Measurements from ENCODE around the gene SYNC. TPM values are rescaled to one million over a fixed set of nuclear protein-coding genes. Genes with fewer than 3 reads are reported as not detected.

Gene SYNC
- 9.3 TPM for total RNA-seq

DNA sequence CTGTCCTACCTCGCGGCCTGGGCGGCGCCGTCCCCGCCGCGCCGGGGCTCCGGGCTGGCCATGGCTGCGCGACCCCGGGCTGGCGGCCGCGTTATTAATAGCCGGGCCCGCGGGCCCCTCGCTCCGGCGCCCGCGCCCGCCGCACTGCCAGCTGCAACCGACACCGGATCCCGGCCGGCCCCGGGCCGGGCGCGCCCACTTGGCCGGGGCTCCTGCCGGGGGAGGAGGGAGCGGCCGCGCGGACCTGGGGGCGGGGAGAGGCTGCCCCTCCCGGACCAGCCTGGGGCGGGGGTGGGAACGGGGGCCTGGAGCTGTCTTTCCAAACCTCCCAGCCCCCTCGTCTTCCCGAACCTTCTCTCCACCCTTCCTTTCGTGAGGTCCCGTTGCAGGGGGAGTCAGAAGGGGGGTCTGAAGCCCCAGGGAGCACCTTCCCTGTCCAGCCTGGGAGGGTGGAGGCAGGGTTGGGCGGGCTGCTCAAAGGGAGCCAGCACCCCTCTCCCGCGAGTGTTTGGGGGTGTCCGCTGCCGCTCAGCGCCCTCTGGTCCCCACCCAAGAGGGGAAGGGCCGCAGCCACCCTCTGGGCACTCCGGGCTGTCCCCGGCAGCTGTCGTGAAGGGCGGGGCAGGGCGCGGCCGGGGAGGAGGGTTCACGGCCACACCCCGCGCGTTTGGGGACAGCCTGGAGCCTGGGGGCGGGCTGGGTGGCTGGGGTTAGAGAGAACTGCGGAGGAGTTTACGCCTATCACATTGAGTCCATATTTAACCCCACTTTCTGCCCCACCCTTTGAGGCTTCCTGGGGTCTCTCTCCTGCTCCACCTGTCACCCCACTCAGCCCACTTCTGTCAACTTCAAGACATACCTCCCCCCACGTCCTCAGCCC, at the start of gene SYNC:
Gene SYNC (minus strand): TSS at position 172 of the 880 bp plus-strand sequence. CDS start 110 bp downstream, at position 62.
- no peak for DNase-seq

DNA sequence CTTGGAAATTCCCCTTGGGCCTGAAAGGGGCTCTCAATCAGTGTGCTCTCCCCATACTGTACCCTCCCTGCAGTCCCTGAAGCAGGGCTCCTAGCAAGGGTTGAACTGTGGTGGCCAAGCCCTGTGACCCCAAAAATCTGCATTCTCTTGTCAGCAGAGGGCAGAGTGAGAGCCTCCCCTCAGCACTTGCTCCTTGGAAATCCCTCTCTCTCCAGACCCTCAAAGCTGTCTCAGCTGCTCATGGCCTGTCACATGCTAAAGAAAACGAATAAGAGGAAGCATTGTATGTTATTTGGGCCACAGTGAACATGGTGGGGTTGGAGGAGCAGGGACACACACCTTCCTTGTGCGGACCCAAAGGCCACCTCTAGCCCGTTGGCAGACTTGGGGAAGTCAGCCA, 47.2 kb upstream of the SYNC start:
- DNase-seq = no peak

DNA sequence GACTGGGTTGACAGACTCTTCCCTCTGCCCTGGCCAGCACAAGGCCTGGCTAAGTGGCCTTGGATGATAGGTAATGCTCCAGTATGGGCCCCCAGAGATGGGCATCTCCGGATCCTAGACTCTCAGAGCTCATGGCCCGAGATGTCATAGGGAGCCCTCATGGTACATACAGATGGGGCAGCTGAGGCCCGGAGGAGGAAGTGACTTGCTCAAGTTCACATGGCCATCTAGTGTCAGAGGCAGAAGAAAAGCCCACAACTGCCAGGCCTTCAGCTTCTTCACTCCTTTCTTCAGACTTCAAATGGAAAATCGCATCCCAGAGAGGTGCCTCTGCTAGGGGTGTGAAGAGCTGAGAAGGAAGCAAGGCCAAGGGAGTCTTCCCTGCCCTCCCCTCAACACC, 46.8 kb upstream of the SYNC start:
- DNase-seq = no peak

DNA sequence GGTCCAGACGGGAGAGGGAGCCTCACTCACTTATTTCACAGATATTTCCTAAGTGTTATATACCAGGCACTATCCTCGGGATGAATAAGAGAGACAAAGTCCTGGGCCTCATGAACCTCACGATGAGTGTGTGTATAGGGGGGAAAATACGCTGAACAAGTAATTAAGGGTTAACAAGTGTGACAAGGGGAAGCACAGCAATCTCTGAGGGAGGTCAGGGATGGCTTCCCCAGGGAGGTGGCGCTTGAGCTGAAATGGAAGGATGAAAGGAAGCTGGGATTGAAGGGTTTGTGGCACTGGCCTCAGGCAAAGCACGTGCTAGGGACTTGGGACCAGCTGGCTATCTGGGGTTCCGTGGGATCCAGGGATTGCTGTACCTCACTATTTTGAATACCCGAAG, 46.4 kb upstream of the SYNC start:
- DNase-seq = no peak

DNA sequence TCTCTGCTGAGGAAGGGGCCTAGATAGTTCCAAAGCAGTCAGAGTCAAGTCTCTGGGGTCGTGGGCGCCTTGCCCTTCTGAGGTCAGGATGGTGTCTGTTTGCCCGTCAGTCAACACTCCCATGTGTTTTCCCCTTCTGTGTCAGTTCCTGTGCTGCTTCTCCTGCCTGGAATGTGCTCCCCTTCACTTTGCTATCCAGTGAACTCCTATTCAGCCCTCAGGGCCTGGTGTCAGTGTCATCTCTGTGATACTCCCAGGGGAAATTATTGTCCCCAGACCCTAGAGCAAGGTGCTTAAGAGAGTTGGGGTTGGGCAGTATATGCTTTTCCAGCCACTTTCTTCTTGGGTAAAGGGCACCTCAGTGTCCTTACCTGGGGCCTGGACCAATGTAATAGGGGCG, 45.8 kb upstream of the SYNC start:
- no peak for DNase-seq

DNA sequence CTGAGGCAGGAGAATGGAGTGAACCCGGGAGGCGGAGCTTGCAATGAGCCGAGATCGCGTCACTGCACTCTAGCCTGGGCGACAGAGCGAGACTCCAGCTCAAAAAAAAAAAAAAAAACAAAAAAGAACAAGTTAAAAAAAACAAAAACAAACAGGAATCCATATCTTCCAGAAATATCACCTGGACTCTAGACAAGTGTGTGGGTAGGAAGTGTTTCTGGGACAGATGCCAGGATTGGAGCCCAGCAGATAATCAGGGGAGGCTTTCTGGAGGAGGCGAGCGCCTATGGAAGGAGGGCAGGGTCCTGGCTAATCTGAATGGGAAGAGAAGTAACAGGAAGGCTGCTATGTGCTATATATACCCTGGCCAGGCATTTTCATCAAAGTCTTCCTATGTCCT, 43.6 kb upstream of the SYNC start:
- no peak for DNase-seq

DNA sequence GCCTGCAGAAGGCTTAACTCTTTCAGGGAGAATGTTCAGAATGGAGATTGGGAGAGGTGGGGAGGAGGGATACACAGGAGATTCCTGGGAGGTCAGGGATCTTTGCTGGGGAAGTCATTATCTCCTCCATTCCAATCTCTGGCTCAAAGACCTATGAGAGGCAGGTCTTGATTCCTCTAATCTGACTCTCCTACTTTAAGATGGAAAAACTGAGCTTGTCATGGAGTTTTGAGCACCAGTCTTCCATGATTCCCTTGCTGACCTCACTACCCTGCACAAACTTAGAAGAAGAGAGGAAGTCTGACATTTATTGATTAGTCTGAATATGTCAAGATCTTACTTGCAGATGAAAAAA, 41.5 kb upstream of the SYNC start:
- no peak for DNase-seq

DNA sequence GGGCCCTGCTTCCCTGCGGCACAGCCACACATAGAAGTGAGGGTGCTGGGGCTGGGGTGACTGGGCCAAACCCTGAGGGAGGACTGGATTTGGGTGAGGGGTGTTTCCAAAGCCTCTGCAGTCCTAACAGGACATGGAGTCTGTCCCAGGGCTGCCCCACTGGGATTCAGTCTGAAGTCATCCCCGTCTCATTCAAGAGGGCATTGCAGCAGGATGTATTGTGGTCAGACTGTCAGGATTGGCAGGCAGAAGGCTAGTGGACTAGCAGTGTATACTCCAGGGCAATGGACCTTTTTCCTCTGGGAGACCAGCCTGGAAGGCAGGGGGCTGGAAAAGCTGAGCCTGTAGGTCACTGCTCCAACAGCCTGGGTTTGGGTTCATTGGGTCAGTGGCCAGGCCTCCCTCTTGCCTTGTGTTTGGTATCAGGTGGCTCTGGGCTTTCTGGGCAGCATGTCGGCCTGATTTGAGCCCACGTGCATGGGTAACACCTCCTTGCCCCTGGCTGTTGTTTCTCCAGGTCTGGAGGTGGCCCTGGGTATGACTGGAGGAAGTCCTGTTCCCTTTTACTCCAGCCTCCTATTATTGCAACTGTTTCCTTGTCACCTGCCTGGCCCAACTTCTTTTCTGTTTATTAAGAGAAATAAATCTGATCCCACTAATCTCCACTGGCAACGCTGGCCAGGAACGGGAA, 41.0 kb upstream of the SYNC start:
- no peak for DNase-seq

DNA sequence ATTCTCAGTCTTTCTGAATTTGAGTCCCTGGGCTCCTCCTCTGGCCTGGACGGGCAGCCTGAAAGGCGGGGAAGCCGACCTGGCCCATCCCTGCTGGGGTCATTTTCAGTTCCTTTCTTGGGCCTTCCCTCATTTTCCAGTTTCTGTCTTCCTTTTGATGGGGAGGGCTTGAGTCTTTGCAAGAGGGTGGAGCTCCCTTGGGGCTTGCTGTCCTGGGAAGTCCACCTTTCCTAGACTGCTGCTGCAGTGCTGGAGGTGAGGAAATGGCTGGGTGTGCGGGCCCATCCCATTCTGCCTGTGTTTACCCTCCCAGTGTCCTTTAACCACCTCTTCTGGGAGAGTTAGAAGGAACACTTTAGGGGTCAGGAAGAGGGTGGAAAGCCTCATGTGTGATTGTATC, 40.4 kb upstream of the SYNC start:
- no peak for DNase-seq

DNA sequence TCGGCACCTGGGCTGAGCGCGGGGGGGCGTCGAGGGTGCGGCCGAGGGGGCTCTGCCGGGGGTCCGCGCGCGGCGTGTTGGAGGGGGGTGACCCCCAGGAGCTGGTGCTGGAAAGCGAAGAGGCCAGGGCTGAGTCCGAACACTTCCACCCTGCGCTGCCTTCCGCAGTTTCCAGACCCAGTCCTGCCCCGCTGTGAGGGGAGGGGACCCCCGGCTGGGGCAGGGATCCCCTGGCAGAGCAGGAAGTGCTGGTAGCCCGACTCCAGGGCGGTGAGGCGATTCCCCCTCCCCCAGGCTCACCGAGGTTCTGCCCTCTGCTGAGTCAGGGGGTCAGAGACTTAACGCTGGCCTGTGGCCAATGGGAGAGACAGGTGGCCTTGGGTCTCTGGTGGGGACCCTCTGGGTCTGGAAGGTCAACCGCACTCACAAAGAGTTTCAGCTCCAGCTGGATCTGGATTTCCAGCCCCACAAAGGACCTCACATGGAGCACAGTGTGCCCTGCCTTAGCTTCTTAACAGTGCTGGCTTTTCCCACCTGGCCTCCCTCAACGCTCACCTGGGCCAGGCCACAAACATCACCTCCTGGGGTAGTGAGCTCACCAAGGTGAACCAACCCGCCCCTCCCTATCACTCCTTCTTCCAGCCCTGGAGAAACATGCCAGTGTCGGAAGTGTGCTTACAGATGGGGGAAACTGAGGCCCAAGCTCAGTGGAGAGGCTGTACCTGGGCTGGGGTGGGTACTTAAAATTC, 39.8 kb upstream of the SYNC start:
- DNase-seq = no peak

DNA sequence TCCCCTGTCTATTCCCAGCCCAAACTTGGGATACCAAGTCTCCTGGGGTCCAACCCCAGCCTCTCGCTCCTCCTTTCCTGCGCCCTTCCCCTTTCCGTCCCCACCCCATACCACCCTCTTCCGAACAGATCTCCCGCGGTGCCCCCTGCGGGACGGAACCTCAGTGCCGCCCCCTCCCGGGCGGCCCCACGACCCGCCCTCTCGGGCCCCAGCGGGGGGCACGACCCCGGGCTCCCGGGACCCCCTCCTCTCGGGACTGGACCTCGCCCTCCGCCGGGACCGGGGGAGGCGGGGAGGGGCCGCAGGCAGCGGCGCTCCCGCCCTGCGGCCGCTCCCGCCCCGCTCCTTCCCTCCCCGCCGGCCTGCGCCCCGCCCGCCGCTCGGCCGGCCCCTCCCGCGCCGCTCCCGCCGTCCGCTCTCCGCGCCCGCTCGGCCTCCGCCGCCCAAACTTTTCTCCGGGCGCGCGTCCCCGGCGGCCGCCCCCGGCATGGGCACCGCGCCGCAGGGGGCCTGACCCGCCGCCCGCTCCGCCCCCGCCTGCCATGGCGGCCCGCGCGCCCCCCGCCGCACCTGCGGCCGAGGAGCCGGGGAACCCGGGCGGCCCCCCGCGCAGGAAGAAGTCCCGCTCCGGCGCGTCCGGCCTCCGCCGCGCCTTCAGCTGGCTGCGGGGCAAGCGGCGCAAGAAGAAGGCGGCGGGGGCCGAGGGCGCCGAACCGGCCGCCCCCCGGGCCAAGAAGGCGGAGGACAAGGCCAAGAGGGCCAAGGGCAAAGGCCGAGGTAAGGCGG, 39.0 kb upstream of the SYNC start:
- DNase-seq = no peak

DNA sequence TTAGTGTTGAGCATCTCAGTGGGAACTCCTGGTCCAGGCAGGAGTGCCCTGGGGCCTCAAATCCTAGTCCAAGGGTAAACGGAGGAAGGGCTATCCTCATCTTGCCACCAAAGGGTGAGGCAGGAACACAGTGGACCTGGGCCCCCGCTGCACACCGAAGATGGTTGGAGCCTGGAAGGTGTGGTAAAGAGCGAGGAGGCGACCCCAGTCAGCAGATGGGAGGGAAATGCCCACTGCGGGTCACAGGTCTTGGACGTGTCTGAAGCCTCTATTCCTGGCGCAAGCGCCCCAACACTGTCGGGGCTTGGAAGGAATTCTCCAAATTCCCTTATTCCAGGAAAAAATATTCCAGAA, 38.5 kb upstream of the SYNC start:
- DNase-seq = no peak

DNA sequence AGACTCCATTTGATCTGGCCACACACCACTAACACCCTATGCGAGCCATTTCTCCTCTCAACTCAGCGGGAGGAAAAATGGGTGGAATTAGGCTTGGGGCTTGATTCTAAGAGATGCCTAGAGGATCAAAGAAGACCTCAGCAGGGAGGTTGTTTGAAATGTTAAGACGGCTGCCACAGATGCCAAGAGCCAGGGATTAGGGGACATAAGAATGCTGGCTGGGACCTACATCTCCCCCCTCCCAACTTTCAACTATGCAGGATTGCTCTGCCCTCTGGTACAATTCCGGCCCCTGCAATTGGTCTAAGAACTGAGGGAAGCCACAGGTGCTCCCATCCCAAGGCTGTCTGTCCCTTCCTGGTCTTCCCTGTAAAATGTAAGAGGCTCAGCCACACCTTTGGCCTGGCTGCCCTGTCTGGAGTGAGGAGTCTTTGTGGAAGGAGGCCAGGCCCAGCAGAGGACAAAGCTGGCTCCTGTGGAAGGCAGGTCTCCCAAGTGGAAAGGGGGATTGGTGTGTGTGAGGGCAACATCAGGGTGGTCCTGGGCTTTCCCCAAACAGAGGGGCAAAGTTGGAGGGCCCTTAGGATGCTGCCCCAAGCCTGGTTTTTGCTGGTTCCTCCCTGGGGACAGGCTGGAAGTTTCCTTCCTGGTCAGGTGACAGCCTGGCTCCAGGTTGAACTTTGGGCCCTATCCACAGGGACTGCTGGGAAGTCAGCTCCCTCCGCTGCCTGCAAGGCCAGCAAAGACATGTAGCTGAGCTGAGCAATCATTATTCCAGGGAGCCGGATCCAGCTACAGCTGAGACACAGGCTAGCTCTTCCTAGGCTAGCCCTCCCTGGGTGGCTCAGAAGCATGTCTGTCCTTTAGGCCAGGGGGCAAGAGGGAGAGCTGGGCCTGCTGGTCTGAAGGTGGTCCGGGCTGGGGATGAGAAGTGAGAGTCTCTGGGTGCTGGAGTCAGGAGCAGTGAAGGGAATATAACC, 34.5 kb upstream of the SYNC start:
- no peak for DNase-seq

DNA sequence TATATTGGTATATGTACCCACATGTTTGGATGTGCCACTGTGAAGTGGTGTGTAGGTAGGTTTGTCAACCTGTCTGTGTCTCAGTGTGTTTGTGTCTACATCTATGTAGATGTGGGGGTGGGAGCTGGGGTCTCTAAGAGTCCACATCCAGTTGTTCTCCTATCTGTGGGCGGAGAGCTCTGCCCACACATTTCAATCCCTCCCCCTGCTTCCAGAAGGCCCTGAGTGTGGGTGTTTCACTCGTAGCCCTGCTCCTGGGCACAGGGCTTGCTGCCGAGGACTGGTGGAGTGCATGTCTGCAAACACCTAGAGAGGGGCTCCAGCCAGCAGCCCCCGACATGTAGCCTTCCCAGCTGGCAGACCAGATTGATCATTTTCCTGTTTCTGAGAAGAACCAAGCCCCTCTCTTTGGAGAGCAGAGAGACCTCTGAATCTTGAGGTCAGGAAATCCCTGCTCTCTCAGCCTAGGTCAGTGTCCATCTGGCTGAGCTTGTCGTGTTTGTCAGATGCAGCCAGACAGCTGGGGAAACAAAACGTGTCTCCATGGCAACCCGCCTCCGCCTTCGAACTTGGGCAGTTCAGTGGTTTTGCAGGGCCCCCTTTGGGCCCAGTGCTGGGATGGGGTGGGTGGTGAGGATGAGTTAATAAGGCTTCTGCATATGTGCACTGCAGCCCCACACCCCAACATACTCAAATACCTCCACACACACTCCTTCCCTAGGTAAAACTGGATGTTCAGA, 31.2 kb upstream of the SYNC start:
- no peak for DNase-seq

DNA sequence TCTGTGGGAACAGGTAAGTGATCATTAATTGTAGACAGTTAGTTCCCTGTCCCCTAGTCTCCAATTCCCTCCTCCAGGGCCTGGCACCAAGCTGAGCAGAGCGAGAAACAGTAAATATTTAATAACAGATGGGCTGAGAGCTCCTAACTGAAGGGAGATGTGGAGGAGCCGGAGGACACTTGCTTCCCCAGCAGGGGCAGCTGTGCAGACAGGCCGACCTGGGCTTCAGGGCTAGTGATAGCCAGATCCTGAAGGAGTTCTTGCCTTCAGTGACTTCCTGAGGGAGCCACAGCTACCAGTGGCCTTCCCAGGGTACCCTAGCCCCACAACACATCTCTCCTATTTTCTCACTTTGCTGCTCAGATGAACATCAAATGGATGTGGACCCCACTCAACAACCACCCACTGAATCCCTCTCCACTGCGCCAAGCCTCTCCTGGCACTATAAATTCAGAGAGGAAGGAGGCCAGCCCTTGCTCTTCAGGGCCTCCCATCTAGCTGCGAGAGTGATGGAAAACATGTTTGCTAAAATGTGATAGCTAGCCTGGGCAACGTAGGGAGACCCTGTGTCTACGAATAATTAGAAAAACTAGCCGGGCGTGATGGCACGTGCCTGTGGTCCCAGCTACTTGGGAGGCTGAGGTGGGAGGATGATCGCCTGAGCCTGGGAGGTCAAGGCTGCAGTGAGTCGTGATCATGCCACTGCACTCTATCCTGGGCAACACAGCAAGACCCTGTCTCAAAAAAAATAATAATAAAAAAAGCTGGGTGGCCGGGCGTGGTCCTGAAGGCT, 26.9 kb upstream of the SYNC start:
- no peak for DNase-seq

DNA sequence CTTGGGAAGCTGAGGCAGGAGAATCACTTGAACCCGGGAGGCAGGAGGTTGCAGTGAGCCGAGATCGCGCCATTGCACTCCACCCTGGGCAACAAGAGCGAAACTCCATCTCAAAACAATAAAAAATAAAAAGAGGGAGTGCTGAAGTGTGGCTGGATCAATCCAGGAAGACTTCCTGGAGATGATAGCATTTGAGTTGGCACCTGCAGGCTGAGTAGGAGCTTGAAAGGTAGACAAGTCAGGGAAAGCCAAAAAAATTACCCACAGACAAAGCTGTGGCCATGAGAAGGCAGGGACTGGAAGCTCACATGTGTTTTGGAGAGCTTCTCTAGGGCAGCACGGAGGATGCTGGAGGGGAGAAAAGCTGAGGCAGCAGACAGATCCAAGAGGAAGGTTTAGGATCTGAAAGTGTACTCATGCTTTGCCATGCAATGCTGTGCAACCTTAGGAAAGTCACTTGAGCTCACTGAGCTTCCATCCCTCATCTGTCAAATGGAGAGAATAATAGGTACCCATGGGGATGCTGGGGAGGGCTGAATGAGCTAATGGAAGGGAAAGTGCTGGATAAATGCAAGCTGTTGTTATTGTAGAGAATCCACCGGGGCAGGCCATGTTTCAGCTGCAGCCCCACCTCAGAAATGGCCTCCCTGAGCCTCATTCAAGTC, 26.0 kb upstream of the SYNC start:
- no peak for DNase-seq

DNA sequence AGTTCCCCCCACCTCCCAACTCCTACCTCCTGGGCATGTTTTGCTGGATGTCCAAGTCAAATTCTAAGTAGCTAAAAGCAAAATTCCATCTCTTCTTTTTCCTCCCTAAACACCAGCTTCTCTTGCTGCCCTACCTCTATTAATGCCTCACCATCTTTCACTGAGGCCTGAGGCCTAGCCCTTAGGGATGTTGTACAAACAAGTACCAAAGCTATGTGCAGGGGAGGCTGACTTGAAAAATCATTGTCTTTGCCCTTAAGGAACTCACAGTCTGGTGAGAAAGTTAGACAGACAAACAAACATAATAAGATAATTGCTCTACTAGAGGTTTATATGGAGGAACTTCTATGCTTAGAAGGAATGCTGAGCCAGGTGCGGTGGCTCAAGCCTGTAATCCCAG, 25.3 kb upstream of the SYNC start:
- DNase-seq = no peak

DNA sequence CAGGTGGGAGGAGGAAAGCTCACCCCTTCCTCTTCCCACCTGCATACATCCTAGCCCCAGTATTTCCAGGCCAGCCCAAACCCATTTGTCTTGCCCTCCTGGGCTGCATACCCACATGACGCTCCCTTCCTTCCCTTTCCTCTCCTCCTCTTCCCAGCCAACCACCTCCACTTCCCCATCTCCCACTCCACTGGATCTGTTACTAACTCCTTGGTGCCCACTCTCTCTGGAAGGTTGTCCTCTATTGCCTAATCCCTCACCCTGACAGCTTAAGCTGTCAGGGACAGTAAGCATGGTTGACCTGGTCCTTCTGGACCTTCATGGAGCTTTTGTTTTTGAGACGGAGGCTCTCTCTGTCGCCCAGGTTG, 23.0 kb upstream of the SYNC start:
- DNase-seq = no peak

Measured in skin of body (tissue), 2 donors.